GM21528 (cell line): ENCODE results near the gene IPO13.
A peak's percentile ranks its signal among the peaks of the same experiment; 100 is the strongest.

Experiments used
- ATAC-seq: cut with Tn5 transposase; IDR thresholded peaks from one replicate; pipeline ENCODE4 v1.9.1; 2021; ENCODE audit warnings: mild to moderate bottlenecking, moderate library complexity; ENCODE audit not compliant: unreplicated experiment, low FRiP score

IPO13 gene

DNA sequence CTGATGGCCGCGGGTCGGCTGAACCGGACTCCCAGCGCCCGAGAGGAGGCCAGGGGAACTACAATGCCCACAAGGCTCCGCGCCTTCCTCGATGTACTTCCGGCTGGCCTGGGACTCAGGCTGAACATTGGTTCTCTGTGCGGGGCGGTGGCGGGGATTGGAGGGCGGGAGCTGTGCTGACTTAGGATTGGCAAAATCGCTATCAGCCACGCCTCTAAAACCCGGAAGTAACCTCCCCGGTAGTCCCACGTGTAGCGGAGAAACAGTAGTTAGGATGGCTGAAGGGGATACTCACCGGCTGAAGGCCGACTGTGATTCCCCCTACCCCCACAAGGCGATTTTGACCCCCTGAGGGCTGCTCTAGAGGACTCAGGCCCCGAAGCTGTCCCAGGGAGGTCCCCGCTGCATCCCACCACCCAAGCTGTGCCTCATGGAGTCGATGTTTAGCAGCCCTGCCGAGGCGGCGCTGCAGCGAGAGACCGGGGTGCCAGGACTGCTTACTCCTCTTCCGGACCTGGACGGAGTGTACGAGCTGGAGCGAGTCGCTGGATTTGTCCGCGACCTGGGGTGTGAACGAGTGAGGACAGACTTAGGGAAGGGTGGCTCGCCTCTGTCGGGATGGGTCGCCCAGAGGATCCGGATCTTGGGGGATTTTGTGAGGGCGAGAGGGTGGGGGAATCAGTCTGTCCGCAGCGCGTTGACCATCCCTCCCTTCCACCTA lies 23.2 kb downstream of the IPO13 start, which contains the start of gene DPH2:
Gene DPH2 (plus strand): TSS at position 265 of the 721 bp plus-strand sequence. CDS start 166 bp downstream, at position 431.
- peak; percentile 69 for ATAC-seq

DNA sequence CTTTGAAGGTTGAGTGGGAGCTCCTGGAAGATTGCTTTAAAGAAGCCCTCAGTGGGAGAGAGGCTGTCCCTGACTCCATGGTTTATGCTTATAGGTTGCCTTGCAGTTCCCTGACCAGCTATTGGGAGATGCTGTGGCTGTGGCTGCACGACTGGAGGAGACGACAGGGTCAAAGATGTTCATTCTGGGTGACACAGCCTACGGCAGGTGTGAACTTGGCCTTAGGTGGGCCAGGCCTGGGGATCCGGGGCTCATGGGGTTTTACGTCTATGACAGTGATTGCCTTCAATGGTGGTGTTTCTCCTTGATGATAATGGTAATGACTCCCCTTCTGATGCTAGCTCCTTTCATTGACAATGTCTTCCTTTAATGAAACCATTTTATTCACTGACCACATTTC lies 23.8 kb downstream of the IPO13 start:
- no peak for ATAC-seq

DNA sequence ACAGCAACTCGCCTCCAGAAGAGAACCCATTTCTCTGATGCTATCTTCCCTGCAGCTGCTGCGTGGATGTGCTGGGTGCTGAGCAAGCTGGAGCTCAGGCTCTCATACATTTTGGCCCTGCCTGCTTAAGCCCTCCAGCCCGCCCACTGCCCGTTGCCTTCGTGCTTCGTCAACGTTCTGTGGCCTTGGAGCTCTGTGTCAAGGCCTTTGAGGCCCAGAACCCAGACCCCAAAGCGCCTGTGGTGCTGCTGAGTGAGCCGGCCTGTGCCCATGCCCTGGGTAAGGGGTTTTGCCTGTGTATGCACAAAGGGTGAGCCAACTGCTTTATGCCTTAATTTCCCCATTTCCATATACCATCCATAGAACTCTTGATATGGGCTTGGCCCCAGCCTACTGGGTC lies 24.2 kb downstream of the IPO13 start:
- no peak for ATAC-seq

DNA sequence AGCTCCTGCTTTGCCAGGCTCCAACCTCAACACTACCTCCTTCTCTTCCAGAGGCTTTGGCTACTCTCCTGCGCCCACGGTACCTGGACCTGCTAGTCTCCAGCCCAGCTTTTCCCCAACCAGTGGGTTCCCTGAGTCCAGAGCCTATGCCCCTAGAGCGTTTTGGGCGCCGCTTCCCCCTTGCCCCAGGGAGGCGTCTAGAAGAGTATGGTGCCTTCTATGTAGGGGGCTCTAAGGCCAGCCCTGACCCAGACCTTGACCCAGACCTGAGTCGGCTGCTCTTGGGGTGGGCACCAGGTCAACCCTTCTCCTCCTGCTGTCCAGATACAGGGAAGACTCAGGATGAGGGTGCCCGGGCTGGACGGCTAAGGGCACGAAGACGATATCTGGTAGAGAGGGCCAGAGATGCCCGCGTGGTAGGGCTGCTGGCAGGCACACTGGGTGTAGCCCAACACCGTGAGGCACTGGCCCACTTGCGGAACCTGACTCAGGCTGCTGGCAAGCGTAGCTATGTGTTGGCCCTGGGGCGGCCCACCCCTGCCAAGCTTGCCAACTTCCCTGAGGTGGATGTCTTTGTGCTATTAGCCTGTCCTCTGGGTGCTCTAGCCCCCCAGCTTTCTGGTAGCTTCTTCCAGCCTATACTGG lies 24.7 kb downstream of the IPO13 start:
- ATAC-seq: no peak

DNA sequence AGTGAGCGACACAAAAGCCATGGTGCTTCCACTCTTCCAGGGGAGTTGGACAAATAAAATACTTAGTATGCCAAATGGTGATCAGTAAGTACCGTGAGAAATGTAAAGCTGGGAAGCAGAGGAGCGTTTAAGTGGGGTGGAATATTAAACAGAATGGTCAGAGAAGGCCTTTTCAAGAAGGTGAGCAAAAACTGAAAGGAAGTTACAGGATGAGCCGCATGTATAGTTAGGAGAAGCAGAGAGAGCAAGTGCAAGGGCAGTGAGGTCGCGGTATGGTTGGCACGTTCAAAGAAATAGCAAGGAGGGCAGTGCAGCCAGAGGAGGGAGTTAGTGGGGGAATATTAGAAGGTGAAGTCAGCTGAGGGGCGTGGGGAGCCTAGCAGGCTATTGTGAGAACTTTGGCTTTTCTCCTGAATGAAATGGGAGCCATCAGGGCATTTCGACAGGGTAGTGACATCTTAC lies 27.3 kb downstream of the IPO13 start:
- no peak for ATAC-seq

DNA sequence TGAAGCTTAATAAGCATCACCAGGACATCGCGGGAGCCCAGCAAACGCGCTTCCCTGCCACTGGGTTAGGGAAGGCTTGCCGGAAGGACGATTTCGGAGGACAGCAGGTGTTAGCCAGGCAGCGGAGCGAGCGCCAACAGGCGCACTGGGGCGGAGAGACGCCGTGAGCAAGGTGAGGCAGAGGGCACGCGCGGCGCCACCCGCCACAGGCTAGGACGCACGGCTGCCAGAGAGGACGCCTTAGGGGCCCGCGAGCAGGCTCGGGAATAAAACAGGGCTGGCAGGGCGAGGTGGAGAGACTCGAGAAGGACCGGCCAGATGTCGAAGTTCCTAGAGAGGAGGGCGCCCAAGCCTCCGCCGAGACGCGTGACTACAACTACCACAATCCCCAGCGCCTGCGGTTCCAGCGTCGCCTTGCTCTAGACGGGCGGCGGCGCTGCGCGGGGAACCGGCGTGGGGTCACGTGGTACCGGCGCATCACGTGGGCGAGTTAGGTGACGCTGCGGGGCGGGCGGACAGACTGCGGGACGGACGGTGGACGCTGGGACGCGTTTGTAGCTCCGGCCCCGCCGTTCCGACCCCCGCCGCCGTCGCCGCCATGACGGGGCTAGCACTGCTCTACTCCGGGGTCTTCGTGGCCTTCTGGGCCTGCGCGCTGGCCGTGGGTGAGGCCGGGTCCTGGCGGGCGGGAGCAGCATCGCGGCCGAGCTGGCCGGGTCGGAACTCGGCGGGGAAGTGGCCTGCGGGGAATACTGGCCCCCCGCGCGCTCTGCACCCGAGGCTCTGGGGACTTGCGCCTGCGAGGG lies 27.9 kb downstream of the IPO13 start, which contains the start of gene ATP6V0B:
Gene ATP6V0B (plus strand): TSS at position 518 of the 806 bp plus-strand sequence. CDS start 81 bp downstream, at position 599.
- peak; percentile 68 for ATAC-seq

DNA sequence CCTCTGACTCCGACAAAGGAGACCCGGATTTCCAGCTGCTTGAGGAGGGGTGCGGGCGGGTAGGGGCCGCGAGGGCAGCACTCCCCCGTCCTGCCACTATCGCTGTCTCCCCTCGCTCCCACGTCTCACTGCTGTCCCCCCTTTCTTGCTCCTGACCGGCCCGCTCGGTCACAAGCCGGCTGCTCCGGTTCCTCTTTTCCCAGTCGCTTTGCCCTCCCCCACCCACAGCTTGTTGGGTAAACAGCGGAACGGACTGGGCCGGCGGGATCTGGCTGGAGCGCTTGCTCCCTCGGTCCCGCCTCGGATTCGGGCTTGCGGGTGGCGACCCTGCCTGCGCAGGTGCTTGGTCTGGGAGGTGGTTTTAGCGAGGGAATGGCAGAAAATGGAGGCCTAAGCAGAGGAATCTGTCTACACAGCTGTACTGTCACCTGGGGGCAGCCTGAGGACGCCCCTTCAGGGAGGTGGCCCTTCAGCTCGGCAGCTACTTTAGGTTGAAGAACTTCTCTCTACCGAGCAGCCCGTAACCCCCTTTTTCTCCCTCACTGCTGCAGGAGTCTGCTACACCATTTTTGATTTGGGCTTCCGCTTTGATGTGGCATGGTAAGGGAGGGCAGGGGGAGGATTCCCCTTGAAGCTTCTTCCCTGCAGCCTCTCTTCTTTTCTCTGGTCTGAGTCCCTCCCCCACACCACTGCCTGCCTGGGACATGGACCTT lies 28.7 kb downstream of the IPO13 start:
- ATAC-seq: no peak

DNA sequence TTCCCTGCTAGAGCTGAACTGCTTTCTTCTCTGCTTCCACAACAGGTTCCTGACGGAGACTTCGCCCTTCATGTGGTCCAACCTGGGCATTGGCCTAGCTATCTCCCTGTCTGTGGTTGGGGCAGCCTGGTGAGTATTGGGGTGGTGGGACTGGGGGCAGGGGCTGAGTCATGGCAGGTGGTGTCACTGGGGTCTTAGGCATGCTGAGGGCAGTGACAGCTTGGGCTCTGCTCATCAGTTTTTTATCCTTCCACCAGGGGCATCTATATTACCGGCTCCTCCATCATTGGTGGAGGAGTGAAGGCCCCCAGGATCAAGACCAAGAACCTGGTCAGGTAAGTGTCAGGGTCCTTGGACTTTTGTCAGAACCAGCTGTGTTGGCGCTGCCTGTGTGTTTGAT lies 29.3 kb downstream of the IPO13 start:
- no peak for ATAC-seq

DNA sequence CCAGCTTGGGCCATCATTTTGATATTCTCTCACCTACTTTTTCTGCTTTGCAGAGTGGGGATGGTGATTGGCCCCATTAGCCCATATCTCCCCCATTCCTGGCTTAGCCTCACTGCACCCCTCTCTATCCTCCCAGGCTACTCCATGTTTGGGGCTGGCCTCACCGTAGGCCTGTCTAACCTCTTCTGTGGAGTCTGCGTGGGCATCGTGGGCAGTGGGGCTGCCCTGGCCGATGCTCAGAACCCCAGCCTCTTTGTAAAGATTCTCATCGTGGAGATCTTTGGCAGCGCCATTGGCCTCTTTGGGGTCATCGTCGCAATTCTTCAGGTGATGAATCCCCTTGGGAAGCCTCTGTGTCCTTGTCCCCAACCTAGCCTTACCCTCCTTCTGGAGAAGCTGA lies 30.1 kb downstream of the IPO13 start:
- no peak for ATAC-seq

DNA sequence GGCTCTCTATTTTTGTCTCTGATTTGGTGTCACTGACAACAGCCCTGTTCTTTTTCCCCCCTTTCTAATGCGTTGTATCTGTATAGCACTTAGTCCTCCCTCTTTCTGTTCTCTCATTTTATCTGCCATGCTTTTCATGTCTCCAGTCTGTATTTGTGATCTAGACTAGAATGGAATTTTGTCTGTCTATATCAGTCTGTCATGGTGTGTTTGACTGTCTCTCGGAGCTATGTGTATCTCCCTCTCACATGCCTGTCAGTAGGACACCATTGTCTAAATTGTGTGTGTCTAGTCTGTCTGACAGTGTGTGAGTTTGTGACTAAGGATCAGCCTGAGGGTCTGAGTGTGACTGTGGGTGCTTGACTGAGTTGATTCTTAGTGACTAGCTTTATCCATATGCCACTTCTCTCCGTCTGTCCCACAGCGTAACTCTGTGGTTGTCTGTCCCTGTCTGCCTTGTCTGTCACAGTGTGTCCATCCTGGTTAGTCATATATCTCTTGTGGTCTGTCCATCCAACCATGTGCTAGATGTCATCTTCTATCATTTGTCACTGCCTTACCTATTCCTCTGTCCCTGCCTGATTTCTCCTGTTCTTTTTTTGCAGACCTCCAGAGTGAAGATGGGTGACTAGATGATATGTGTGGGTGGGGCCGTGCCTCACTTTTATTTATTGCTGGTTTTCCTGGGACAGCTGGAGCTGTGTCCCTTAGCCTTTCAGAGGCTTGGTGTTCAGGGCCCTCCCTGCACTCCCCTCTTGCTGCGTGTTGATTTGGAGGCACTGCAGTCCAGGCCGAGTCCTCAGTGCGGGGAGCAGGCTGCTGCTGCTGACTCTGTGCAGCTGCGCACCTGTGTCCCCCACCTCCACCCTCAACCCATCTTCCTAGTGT lies 30.9 kb downstream of the IPO13 start:
- ATAC-seq: no peak

DNA sequence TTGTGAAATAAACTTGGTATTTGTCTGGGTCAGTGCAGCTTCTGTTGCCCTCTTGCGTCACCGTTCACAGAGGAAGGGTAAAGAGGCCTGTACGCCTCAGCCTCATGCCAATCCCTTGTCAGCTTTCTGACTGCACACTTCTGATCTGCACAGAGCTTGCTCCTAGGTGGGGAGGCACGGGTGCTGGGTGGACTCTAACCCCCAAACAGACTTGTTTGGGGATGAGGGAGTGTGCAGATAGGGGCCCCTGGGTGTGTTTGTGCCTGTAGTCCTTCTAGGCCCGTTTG lies 31.5 kb downstream of the IPO13 start:
- ATAC-seq: no peak

DNA sequence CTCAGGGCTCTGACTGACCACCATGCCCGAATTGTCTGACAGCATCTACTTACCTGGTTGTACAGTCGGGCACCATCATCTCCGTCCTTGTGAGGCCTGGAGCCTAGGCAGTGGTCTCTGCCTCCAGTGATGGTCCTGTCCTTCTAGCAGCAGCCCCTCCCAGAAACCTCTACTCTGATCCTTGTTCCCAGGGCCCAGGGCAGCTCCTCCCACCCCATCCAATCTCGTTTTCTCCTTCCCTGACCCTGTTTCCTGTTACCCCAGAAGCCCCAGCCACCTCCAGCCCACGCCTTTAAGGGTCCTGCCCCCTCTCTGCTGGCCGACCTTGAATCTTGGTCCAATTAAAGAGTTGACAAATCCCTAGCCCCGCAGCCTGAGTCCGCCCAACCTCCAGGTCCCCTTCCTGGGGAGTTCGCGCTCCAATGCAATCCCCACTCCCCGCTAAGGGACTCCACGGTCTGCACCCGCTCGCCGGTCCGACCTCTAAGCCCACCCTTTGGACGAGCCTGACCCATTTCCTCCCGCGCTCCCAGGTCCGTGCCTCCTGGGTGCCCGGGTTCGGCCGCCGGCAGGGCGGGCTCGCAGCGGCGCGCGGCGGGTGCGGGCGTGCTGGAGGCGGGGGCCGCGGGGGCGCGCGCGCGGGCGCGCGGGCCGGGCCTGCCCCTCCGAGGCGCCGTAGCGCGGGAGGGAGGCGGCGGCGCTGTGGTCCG lies 32.0 kb downstream of the IPO13 start, which contains the start of gene B4GALT2:
Gene B4GALT2 (plus strand): TSS at position 660 of the 710 bp plus-strand sequence. CDS start 1,951 bp downstream, outside the sequence.
- ATAC-seq: no peak

DNA sequence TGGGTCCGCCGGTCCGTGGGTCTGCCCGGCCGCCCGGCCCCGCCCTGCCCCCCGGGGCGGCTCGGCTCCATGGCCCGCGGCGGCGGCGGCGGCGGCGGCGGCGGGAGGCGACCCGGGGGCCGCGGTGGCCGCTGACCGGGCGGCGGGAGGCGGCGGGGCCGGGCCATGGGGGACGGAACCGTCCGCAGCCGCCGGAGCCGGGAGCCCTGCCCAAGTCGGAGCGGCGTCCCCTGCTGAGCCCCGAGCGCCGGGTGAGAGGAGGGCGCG lies 32.4 kb downstream of the IPO13 start:
- no peak for ATAC-seq

DNA sequence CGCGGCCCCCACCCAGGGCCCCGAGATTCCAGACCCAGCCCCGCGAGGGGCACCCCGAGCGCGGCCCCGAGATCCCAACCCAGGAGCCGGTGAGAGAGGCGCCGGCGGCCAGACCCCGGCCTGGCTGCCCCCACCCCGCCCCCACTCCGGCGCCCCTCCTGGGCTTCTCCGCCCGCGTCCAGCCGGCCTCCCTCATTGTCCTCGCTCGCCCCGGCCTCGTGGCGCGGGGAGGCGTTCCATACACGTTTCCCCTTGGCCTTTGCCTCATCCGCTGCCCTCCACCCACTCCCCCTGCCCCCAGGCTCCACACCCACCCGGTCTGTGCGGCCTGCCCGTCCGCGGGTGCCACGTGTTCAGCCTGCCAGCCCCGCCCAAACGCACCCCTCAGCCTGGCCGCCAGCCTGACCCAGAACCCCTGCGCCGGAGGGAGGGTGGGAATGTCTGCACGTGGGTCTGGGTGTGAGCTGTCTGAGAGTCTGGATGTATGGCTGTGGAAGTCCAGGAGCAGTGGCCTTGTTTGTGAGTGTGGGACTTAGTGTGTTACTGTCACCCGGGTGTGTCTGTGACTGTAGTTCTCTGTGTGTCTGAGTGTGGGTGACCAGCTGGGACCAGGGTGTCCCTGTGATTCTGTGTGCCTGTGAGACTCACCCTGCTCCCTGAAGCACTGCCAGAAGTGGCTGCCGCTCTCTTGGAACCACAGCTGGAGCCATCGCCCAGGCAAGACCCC lies 32.9 kb downstream of the IPO13 start:
- ATAC-seq: no peak

DNA sequence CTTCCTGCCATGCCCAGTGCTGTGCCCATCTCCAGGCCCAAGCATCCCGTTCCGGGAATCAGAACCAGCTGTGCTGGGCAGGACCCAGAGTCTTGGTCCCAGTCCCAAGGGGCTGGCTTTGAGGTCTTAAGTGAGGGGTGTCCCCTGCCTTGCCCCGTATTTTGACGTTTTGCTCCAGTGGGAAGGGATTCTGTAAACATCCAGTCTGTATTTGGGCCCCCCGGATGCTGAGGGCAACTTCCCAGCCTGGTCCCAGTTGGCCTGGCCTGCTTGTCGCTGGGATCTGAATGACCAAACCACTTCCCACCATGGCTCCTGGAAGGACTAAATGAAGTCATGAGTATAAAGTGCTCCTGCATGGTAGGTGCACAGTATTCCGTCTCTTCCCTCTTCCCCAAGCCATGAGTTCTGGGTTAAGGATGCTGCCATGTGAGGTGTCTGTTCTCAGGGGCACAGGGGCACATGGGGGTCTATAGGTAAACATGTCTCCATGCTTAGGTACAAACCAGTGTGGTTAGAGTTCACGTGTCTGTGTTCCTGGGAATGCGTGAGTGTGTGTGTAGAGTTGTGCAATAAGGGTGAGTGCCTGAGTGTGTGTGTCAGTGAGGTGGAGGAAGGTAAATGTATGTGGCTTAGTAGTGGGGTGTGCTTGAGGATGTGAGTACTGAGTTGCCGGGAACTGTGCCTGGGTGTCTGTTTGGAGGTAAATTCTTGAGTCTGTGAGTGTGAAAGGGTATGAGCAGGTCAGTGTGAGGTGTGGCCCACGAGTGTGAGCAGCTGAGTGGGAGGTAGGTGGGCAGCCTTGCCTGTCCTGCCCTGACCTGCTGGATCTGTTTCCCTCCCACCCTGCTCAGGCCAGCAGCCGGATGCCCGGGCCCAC lies 33.7 kb downstream of the IPO13 start:
- ATAC-seq: no peak

DNA sequence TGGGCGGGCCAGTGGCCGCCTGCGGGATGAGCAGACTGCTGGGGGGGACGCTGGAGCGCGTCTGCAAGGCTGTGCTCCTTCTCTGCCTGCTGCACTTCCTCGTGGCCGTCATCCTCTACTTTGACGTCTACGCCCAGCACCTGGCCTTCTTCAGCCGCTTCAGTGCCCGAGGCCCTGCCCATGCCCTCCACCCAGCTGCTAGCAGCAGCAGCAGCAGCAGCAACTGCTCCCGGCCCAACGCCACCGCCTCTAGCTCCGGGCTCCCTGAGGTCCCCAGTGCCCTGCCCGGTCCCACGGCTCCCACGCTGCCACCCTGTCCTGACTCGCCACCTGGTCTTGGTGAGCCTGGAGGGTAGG lies 34.4 kb downstream of the IPO13 start:
- ATAC-seq: no peak

DNA sequence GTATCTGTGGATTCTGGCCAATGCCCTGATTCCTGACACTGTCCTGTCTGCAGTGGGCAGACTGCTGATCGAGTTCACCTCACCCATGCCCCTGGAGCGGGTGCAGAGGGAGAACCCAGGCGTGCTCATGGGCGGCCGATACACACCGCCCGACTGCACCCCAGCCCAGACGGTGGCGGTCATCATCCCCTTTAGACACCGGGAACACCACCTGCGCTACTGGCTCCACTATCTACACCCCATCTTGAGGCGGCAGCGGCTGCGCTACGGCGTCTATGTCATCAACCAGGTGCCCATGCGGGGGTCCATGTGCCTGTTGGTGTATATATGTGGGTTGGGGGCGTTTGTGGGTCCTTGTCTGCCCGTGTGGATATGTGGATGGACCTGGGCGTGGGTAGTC lies 34.9 kb downstream of the IPO13 start:
- ATAC-seq: no peak

DNA sequence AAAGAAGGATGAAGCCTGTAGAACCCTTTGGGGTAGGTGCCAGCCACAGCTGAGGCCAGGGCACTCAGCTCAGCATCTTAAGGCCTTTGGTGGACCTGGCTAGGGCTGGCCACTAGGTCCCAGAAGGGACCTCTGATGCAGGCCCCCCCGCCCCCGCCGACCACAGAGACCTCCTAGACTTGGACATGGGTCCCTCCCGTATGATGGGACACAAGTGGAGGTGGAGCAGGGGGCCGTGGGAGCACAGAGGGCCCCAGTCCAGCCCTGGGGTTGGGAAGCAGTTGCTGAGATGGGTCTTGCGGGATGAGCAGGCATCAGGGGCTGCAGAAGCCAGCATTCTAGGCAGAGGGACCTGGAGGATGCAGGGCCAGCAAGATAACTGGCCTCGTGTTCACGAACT lies 35.5 kb downstream of the IPO13 start:
- no peak for ATAC-seq
